GM12801 (cell line): ENCODE data around the gene RBM3.

Experiments
- CTCF ChIP-seq: IDR thresholded peaks from one replicate; pipeline ENCODE4 v1.5.1; 2011; ENCODE audit warnings: control low read depth; ENCODE audit not compliant: insufficient read length; ENCODE audit errors: extremely low read depth

The RBM3 gene

GRCh38 chrX:48574270-48575266, at the start of gene RBM3:
Gene RBM3 (plus strand): TSS chrX:48574484. CDS start chrX:48575181, 697 bp downstream.
- no peak for TF ChIP-seq CTCF

- TF ChIP-seq CTCF = no peak
These were observed 43.5 kb upstream of the RBM3 start for GRCh38 chrX:48530736-48531135.

GRCh38 chrX:48531358-48531959, 42.8 kb upstream of the RBM3 start:
- no peak for TF ChIP-seq CTCF

- no peak for TF ChIP-seq CTCF
These were observed 42.1 kb upstream of the RBM3 start for GRCh38 chrX:48532161-48532560.

GRCh38 chrX:48533165-48533564, 41.1 kb upstream of the RBM3 start:
- no peak for TF ChIP-seq CTCF

GRCh38 chrX:48538641-48539344, 35.5 kb upstream of the RBM3 start:
- no peak for TF ChIP-seq CTCF
